Activated naive CD8-positive, alpha-beta T cell treated with anti-CD3 and anti-CD28 coated beads for 36 hours (primary cell): ENCODE measurements around the gene PDE8B. TPM values are rescaled to one million over a fixed set of nuclear protein-coding genes. Genes with fewer than 3 reads are reported as not detected.

ENCODE experiments used
- DNase-seq: peaks from one replicate; pipeline ENCODE4 v3.0.0; 2021
- H3K27ac Mint-ChIP-seq: one replicate; pipeline ENCODE4 v1.8.0; 2022; ENCODE audit warnings: mild to moderate bottlenecking, moderate library complexity, mixed read lengths
- H3K27me3 Mint-ChIP-seq: one replicate; pipeline ENCODE4 v1.8.0; 2022; ENCODE audit warnings: mild to moderate bottlenecking, mixed read lengths
- H3K36me3 Mint-ChIP-seq: one replicate; pipeline ENCODE4 v1.8.0; 2021; ENCODE audit warnings: mild to moderate bottlenecking, mixed read lengths
- H3K4me1 Mint-ChIP-seq: one replicate; pipeline ENCODE4 v1.8.0; 2021; ENCODE audit warnings: mixed read lengths
- H3K4me3 Mint-ChIP-seq: one replicate; pipeline ENCODE4 v1.8.0; 2022; ENCODE audit warnings: mild to moderate bottlenecking, moderate library complexity, mixed read lengths
- H3K9me3 Mint-ChIP-seq: one replicate; pipeline ENCODE4 v1.8.0; 2022; ENCODE audit warnings: mixed read lengths
- total RNA-seq, 2 experiments: library from RNA; stranded (reverse); gene quantifications; one replicate each; pipeline ENCODE4 v1.2.3, GENCODE V29; 2021

The PDE8B gene
- total RNA-seq, 2 experiments from 2014 or later = 0.16 TPM; not detected in 1

GRCh38 chr5:77418601-77419581 lies 208.4 kb downstream of the PDE8B start:
- no peaks in the 10 kb centered on the region for H3K9me3 Mint-ChIP-seq
- H3K27ac Mint-ChIP-seq = no peak overlapping the region
- H3K36me3 Mint-ChIP-seq = peaks cover 5% of the 10 kb centered on the region
- H3K4me3 Mint-ChIP-seq = no peak overlapping the region
- peaks cover 15% of the 10 kb centered on the region for H3K27me3 Mint-ChIP-seq
- DNase-seq = no peak
- H3K4me1 Mint-ChIP-seq = peaks cover 2% of the 10 kb centered on the region

- DNase-seq = no peak
- Mint-ChIP-seq H3K9me3 (no peaks in the 10 kb centered on the region), H3K36me3 (peaks cover 11% of the 10 kb centered on the region), H3K27ac (no peak overlapping the region), H3K27me3 (peaks cover 15% of the 10 kb centered on the region), H3K4me3 (no peak overlapping the region), H3K4me1 (peaks cover 2% of the 10 kb centered on the region)
Measured at GRCh38 chr5:77419644-77420582, 209.4 kb downstream of the PDE8B start.

- Mint-ChIP-seq H3K27me3 (peaks cover 8% of the 10 kb centered on the region), H3K36me3 (peaks cover 13% of the 10 kb centered on the region), H3K4me3 (no peak overlapping the region), H3K4me1 (peaks cover 2% of the 10 kb centered on the region), H3K9me3 (no peaks in the 10 kb centered on the region), H3K27ac (no peak overlapping the region)
- no peak for DNase-seq
Measured at GRCh38 chr5:77420940-77421339, 210.5 kb downstream of the PDE8B start.

GRCh38 chr5:77423022-77423750 lies 212.7 kb downstream of the PDE8B start:
- H3K4me1 Mint-ChIP-seq = peaks cover 2% of the 10 kb centered on the region
- peaks cover 13% of the 10 kb centered on the region for H3K36me3 Mint-ChIP-seq
- no peak overlapping the region for H3K4me3 Mint-ChIP-seq
- no peak for DNase-seq
- H3K27ac Mint-ChIP-seq = no peak overlapping the region
- no peaks in the 10 kb centered on the region for H3K27me3 Mint-ChIP-seq
- no peaks in the 10 kb centered on the region for H3K9me3 Mint-ChIP-seq

- Mint-ChIP-seq H3K4me3 (no peak overlapping the region), H3K27ac (no peak overlapping the region), H3K27me3 (no peaks in the 10 kb centered on the region)
Measured at GRCh38 chr5:77424921-77425320, 214.4 kb downstream of the PDE8B start.

GRCh38 chr5:77425420-77425819 lies 214.9 kb downstream of the PDE8B start:
- Mint-ChIP-seq H3K4me3 (no peak overlapping the region), H3K4me1 (peaks cover 2% of the 10 kb centered on the region), H3K9me3 (no peaks in the 10 kb centered on the region), H3K36me3 (peaks cover 13% of the 10 kb centered on the region), H3K27me3 (no peaks in the 10 kb centered on the region), H3K27ac (no peak overlapping the region)
- DNase-seq = no peak

More at GRCh38 chr5:77424921-77425320, 214.4 kb downstream of the PDE8B start:
- DNase-seq = no peak
- Mint-ChIP-seq H3K9me3 (no peaks in the 10 kb centered on the region), H3K36me3 (peaks cover 13% of the 10 kb centered on the region), H3K4me1 (peaks cover 2% of the 10 kb centered on the region)

GRCh38 chr5:77425998-77426659 lies 215.6 kb downstream of the PDE8B start:
- Mint-ChIP-seq H3K9me3 (no peaks in the 10 kb centered on the region), H3K4me1 (peaks cover 3% of the 10 kb centered on the region), H3K36me3 (peaks cover 12% of the 10 kb centered on the region), H3K27me3 (no peaks in the 10 kb centered on the region), H3K4me3 (no peak overlapping the region), H3K27ac (no peak overlapping the region)
- DNase-seq = no peak

- H3K27me3 Mint-ChIP-seq = no peaks in the 10 kb centered on the region
Measured at GRCh38 chr5:77426670-77427069, 216.2 kb downstream of the PDE8B start.

GRCh38 chr5:77427998-77428397 lies 217.5 kb downstream of the PDE8B start:
- DNase-seq = no peak
- Mint-ChIP-seq H3K27ac (no peak overlapping the region), H3K4me3 (no peak overlapping the region), H3K4me1 (peaks cover 9% of the 10 kb centered on the region), H3K9me3 (no peaks in the 10 kb centered on the region), H3K27me3 (no peaks in the 10 kb centered on the region), H3K36me3 (peaks cover 18% of the 10 kb centered on the region)

More at GRCh38 chr5:77426670-77427069, 216.2 kb downstream of the PDE8B start:
- H3K27ac Mint-ChIP-seq = no peak overlapping the region
- peaks cover 12% of the 10 kb centered on the region for H3K36me3 Mint-ChIP-seq
- no peak overlapping the region for H3K4me3 Mint-ChIP-seq
- no peak for DNase-seq
- H3K4me1 Mint-ChIP-seq = peaks cover 7% of the 10 kb centered on the region
- H3K9me3 Mint-ChIP-seq = no peaks in the 10 kb centered on the region

GRCh38 chr5:77428526-77428925 lies 218.0 kb downstream of the PDE8B start:
- Mint-ChIP-seq H3K9me3 (no peaks in the 10 kb centered on the region), H3K27ac (no peak overlapping the region), H3K27me3 (no peaks in the 10 kb centered on the region), H3K4me1 (peaks cover 9% of the 10 kb centered on the region), H3K36me3 (peaks cover 19% of the 10 kb centered on the region), H3K4me3 (no peak overlapping the region)
- no peak for DNase-seq

- peaks cover 9% of the 10 kb centered on the region for H3K4me1 Mint-ChIP-seq
- no peak for DNase-seq
- no peak overlapping the region for H3K27ac Mint-ChIP-seq
- peaks cover 20% of the 10 kb centered on the region for H3K36me3 Mint-ChIP-seq
- H3K9me3 Mint-ChIP-seq = no peaks in the 10 kb centered on the region
- no peak overlapping the region for H3K4me3 Mint-ChIP-seq
- no peaks in the 10 kb centered on the region for H3K27me3 Mint-ChIP-seq
Measured at GRCh38 chr5:77430726-77431125, 220.2 kb downstream of the PDE8B start.

- Mint-ChIP-seq H3K36me3 (peaks cover 20% of the 10 kb centered on the region), H3K27me3 (no peaks in the 10 kb centered on the region), H3K4me1 (peaks cover 9% of the 10 kb centered on the region)
Measured at GRCh38 chr5:77431286-77431685, 220.8 kb downstream of the PDE8B start.

GRCh38 chr5:77431719-77432118 lies 221.2 kb downstream of the PDE8B start:
- Mint-ChIP-seq H3K27ac (peak overlapping the region; percentile 31), H3K9me3 (no peaks in the 10 kb centered on the region), H3K36me3 (peaks cover 20% of the 10 kb centered on the region), H3K4me3 (no peak overlapping the region), H3K27me3 (no peaks in the 10 kb centered on the region), H3K4me1 (peaks cover 9% of the 10 kb centered on the region)
- no peak for DNase-seq

More at GRCh38 chr5:77431286-77431685, 220.8 kb downstream of the PDE8B start:
- DNase-seq = no peak
- Mint-ChIP-seq H3K27ac (peak overlapping the region; percentile 31), H3K4me3 (no peak overlapping the region), H3K9me3 (no peaks in the 10 kb centered on the region)

GRCh38 chr5:77437194-77437593 lies 226.7 kb downstream of the PDE8B start:
- peaks cover 22% of the 10 kb centered on the region for H3K36me3 Mint-ChIP-seq

More at GRCh38 chr5:77437194-77437593, 226.7 kb downstream of the PDE8B start:
- no peak for DNase-seq
- no peak overlapping the region for H3K27ac Mint-ChIP-seq
- no peaks in the 10 kb centered on the region for H3K4me1 Mint-ChIP-seq
- no peaks in the 10 kb centered on the region for H3K27me3 Mint-ChIP-seq
- no peaks in the 10 kb centered on the region for H3K9me3 Mint-ChIP-seq
- no peak overlapping the region for H3K4me3 Mint-ChIP-seq
